ENCODE measurements around the gene KIFAP3. TPM values are rescaled to one million over a fixed set of nuclear protein-coding genes. Genes with fewer than 3 reads are reported as not detected.

KIFAP3 gene
- total RNA-seq, 4 donors from 2014 or later, result 25.2 to 49.2 (median 40.0) TPM

GRCh38 chr1:169944621-169945020 is 129.9 kb downstream of the KIFAP3 start:
- H3K4me3 ChIP-seq, result no peak overlapping the region
- no peaks in the 10 kb centered on the region for H3K9me3 ChIP-seq
- peaks cover 0 to 15% (median 0%) of the 10 kb centered on the region in 3 donors for H3K36me3 ChIP-seq
- H3K27ac ChIP-seq, result no peak overlapping the region
- TF ChIP-seq POLR2A (IDR thresholded peaks at IDR 0.05) (no peak), EP300 (IDR thresholded peaks at IDR 0.05) (no peak), CTCF (IDR thresholded peaks at IDR 0.05) (no peak)
- DNase-seq (ENCODE audit: low spot score in 2 of 2), result no peak
- no peaks in the 10 kb centered on the region for H3K27me3 ChIP-seq
- H3K4me1 ChIP-seq, result peaks cover 0 to 10% (median 1%) of the 10 kb centered on the region in 4 donors
- 89 to 94% methylated on average over 3 of the region's 3 CpGs for WGBS, 2 donors

- 92 to 94% methylated on average over 17 of the region's 17 CpGs for WGBS, 2 donors
- TF ChIP-seq POLR2A (IDR thresholded peaks at IDR 0.05), result no peak
- TF ChIP-seq CTCF (IDR thresholded peaks at IDR 0.05), result no peak
- TF ChIP-seq EP300 (IDR thresholded peaks at IDR 0.05), result no peak
- no peaks in the 10 kb centered on the region for H3K9me3 ChIP-seq
- H3K27me3 ChIP-seq, result no peaks in the 10 kb centered on the region
- peaks cover 0 to 5% (median 0%) of the 10 kb centered on the region in 4 donors for H3K4me1 ChIP-seq
- DNase-seq (ENCODE audit: low spot score in 2 of 2), result no peak
- H3K4me3 ChIP-seq, result no peak overlapping the region
- H3K27ac ChIP-seq, result no peak overlapping the region
- peaks cover 0 to 15% (median 0%) of the 10 kb centered on the region in 3 donors for H3K36me3 ChIP-seq
Measured at GRCh38 chr1:169943963-169944526, 130.4 kb downstream of the KIFAP3 start.

- no peak for DNase-seq (ENCODE audit: low spot score in 2 of 2)
- TF ChIP-seq EP300 (IDR thresholded peaks at IDR 0.05), result no peak
- no peak for TF ChIP-seq CTCF (IDR thresholded peaks at IDR 0.05)
- TF ChIP-seq POLR2A (IDR thresholded peaks at IDR 0.05), result no peak
- Histone ChIP-seq H3K27me3 (no peaks in the 10 kb centered on the region), H3K4me3 (no peak overlapping the region), H3K27ac (no peak overlapping the region), H3K36me3 (peaks cover 0 to 15% (median 0%) of the 10 kb centered on the region in 3 donors), H3K4me1 (peaks cover 0 to 5% (median 0%) of the 10 kb centered on the region in 4 donors), H3K9me3 (no peaks in the 10 kb centered on the region)
- WGBS, 2 donors, result 58 to 67% methylated on average over 2 of the region's 2 CpGs
Measured at GRCh38 chr1:169941982-169942830, 132.3 kb downstream of the KIFAP3 start.

GRCh38 chr1:169933984-169934725 is 140.3 kb downstream of the KIFAP3 start:
- no peak overlapping the region for H3K4me3 ChIP-seq
- H3K4me1 ChIP-seq, result peaks cover 0 to 6% (median 0%) of the 10 kb centered on the region in 4 donors
- no peak for DNase-seq (ENCODE audit: low spot score in 2 of 2)
- H3K36me3 ChIP-seq, result no peaks in the 10 kb centered on the region
- no peak overlapping the region for H3K27ac ChIP-seq
- 42 to 43% methylated on average over 7 of the region's 7 CpGs for WGBS, 2 donors
- H3K9me3 ChIP-seq, result no peaks in the 10 kb centered on the region
- no peaks in the 10 kb centered on the region for H3K27me3 ChIP-seq
- TF ChIP-seq POLR2A (IDR thresholded peaks at IDR 0.05) (no peak), EP300 (IDR thresholded peaks at IDR 0.05) (no peak)

- no peaks in the 10 kb centered on the region for H3K9me3 ChIP-seq
- no peak for DNase-seq (ENCODE audit: low spot score in 2 of 2)
- TF ChIP-seq EP300 (IDR thresholded peaks at IDR 0.05) (no peak), CTCF (IDR thresholded peaks at IDR 0.05) (no peak), POLR2A (IDR thresholded peaks at IDR 0.05) (no peak)
- H3K27ac ChIP-seq, result no peak overlapping the region
- H3K36me3 ChIP-seq, result no peaks in the 10 kb centered on the region
- peaks cover 0 to 6% (median 0%) of the 10 kb centered on the region in 4 donors for H3K4me1 ChIP-seq
- no peaks in the 10 kb centered on the region for H3K27me3 ChIP-seq
- H3K4me3 ChIP-seq, result no peak overlapping the region
- WGBS, 2 donors, result 83 to 88% methylated on average over 1 of the region's 1 CpG
Measured at GRCh38 chr1:169931795-169932231, 142.7 kb downstream of the KIFAP3 start.

Measured in tibial nerve (tissue), 4 donors.